Measurements from ENCODE around the gene KCNG4.
A peak's percentile ranks its signal among the peaks of the same experiment; 100 is the strongest.

Gene KCNG4

DNA sequence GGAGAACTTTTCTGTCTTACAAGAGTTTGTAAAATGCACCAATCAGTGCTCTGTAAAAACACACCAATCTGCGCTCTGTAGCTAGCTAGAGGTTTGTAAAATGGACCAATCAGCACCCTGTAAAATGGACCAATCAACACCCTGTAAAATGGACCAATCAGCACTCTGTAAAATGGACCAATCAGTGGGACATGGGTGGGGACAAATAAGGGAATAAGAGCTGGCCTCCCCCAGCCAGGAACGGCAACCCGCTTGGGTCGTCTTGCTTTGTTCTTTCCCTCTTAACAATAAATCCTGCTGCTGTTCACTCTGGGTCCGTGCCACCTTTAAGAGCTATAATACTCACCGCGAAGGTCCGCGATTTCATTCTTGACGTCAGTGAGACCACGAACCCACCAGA, 18.5 kb upstream of the KCNG4 start:
- no peak for DNase-seq (ENCODE audit: low read depth in 2 of 2)
- H3K4me3 ChIP-seq (replicated peaks in 1 of 2; ENCODE audit: low read depth in 2 of 2, low read length in 2 of 2): no peak overlapping the region
- TF ChIP-seq, protein P1, sequence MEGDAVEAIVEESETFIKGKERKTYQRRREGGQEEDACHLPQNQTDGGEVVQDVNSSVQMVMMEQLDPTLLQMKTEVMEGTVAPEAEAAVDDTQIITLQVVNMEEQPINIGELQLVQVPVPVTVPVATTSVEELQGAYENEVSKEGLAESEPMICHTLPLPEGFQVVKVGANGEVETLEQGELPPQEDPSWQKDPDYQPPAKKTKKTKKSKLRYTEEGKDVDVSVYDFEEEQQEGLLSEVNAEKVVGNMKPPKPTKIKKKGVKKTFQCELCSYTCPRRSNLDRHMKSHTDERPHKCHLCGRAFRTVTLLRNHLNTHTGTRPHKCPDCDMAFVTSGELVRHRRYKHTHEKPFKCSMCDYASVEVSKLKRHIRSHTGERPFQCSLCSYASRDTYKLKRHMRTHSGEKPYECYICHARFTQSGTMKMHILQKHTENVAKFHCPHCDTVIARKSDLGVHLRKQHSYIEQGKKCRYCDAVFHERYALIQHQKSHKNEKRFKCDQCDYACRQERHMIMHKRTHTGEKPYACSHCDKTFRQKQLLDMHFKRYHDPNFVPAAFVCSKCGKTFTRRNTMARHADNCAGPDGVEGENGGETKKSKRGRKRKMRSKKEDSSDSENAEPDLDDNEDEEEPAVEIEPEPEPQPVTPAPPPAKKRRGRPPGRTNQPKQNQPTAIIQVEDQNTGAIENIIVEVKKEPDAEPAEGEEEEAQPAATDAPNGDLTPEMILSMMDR (IDR thresholded peaks at IDR 0.05; ENCODE audit: low read depth, low read length): no peak

DNA sequence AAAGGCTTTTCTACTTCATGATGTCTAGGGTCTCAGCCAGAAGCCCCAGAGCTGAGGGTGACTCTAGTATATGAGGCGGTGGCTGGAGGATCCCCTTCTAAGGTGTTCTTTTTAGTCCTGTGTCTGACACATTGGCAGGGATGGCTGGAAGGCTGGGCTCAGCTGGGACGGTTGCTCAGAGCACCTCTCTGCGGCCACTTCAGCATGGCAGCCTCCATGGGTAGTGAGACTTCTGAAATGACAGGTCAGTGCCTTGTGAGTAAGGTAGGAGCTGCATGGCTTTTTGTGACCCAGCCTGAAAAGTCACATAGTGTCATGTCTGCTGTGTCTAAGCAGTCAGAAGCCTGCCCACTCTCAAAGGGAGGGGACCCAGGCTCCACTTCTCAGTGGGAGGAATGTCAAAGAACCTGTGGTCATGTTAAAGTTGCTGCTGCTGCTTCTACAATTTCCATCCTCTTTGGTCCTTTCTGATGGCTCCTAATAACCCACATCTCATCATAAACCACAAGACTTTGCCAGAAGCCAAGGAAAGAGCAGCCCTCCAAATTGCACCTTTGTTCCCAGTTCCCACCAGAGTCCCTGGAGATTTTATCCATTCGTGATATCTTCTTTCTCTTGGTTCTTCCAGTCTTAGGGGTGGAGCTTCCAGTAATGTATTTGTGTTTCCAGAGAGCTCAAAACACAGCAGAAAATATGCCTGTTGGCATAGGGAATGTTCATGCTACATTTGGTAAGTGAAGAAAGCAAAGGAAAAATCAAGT, 15.4 kb upstream of the KCNG4 start:
- DNase-seq (ENCODE audit: low read depth in 2 of 2): no peak
- TF ChIP-seq, protein P1 (IDR thresholded peaks at IDR 0.05; ENCODE audit: low read depth, low read length): no peak
- H3K4me3 ChIP-seq (replicated peaks in 1 of 2; ENCODE audit: low read depth in 2 of 2, low read length in 2 of 2): no peak overlapping the region

DNA sequence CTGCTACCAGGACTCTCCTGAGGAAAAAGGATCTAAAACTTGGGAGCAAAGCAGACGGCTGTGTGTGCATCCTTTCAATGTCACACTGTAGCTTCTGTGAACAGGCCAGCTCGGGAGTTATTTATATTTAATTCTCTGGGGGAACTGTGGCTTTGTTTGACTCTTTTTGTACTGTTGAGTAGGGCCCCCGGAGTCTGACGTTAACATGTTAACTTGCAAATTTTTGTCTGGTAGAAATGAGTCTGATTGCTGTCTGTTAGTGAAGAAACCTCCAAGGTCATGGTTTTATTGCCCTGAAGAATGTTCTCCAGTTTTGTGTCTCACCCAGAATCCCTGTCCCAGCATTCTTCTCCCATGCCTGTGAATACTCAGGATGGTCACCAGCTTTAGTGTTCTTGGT, 14.2 kb upstream of the KCNG4 start:
- TF ChIP-seq, protein P1 (IDR thresholded peaks at IDR 0.05; ENCODE audit: low read depth, low read length): no peak
- no peak overlapping the region for H3K4me3 ChIP-seq (replicated peaks in 1 of 2; ENCODE audit: low read depth in 2 of 2, low read length in 2 of 2)
- DNase-seq (ENCODE audit: low read depth in 2 of 2): no peak

- no peak overlapping the region for H3K4me3 ChIP-seq (replicated peaks in 1 of 2; ENCODE audit: low read depth in 2 of 2, low read length in 2 of 2)
- TF ChIP-seq, protein P1 (IDR thresholded peaks at IDR 0.05; ENCODE audit: low read depth, low read length): no peak
- DNase-seq (ENCODE audit: low read depth in 2 of 2): no peak
These were observed 13.4 kb upstream of the KCNG4 start for GRCh38 chr16:84253173-84253572.

- no peak overlapping the region for H3K4me3 ChIP-seq (replicated peaks in 1 of 2; ENCODE audit: low read depth in 2 of 2, low read length in 2 of 2)
- DNase-seq (ENCODE audit: low read depth in 2 of 2): no peak
- TF ChIP-seq, protein P1 (IDR thresholded peaks at IDR 0.05; ENCODE audit: low read depth, low read length): no peak
These were observed 12.4 kb upstream of the KCNG4 start for GRCh38 chr16:84252184-84252583.

DNA sequence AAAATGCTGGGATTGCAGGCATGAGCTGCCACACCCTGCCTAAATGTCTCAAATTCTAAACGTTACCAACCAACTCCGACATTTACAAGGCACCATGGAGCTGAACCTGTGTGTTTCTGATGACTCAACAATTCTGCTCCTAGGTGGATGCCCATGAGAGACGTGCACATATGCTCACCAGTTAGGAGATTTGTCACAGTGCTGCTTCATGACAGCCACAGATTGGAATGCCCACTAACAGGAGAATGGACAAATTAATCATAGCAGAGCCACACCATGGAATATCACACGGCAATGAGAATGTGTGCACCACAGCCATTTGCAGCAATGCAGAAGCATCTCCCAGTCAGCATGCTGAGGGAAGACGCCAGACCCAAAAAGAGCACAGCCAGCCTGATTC, 8.0 kb upstream of the KCNG4 start:
- DNase-seq (ENCODE audit: low read depth in 2 of 2): peak in 1 of 2 donors; percentile 35
- no peak overlapping the region for H3K4me3 ChIP-seq (replicated peaks in 1 of 2; ENCODE audit: low read depth in 2 of 2, low read length in 2 of 2)
- TF ChIP-seq, protein P1 (IDR thresholded peaks at IDR 0.05; ENCODE audit: low read depth, low read length): no peak

GRCh38 chr16:84247331-84247730, 7.5 kb upstream of the KCNG4 start:
- DNase-seq (ENCODE audit: low read depth in 2 of 2): no peak
- no peak overlapping the region for H3K4me3 ChIP-seq (replicated peaks in 1 of 2; ENCODE audit: low read depth in 2 of 2, low read length in 2 of 2)
- TF ChIP-seq, protein P1 (IDR thresholded peaks at IDR 0.05; ENCODE audit: low read depth, low read length): no peak

All from cardiac fibroblast (primary cell).